Astrocyte (in vitro differentiated cells and primary cell): Measurements from ENCODE around the gene UNC5B.

Source experiments
- CTCF ChIP-seq: IDR thresholded peaks from 2 replicates; pipeline ENCODE4 v1.5.1; 2011; ENCODE audit warnings: low read depth, mild to moderate bottlenecking, inconsistent platforms, low read length, moderate library complexity; ENCODE audit not compliant: insufficient read depth
- EZH2 ChIP-seq: IDR thresholded peaks from 2 replicates; pipeline ENCODE4 v1.6.1; 2012; ENCODE audit warnings: mild to moderate bottlenecking, low read length, inconsistent platforms; ENCODE audit not compliant: insufficient read depth

DNA sequence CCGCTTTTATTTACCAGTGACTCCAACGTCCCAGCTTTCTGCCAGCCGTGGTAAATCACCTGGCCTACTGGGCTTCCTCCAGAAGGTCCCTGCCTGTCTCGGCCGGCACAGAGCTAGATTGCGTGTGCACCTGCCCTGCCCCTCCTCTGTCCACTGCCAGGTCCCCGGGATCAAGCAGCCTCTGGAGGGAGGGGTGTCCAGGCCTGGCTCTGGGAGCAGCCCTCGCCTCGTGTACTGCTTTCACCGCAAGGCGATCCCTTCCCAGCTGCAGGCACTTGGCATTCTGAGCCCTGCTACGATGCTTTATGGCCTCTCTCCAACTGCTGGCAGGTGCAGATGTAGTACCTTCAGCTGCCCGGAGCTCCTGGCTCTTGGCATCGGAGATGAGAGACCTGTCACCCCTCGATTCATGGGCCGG, 114.1 kb downstream of the UNC5B start:
- no peak for TF ChIP-seq CTCF
- TF ChIP-seq EZH2, result no peak
